ENCODE measurements around the gene KRTAP5-3.

DNA sequence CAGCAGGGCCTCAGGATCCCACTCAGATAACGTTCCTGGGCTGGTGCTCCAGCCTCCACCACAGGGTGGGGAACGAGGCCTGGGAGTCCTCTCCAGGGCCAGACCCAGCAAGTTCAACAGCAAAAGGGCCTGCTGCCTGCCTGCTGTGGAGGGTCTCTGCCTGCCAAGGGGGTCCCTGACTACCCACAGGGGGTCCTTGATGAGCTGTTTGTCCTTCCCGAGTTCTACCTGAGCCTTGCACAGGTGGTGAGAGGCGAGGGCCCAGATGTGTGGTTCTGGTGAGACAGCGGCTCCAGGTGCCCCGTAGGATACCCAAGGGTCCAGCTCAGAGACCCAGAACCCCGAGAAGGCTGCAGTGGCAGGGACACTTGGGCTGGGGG, 40.6 kb downstream of the KRTAP5-3 start:
- TF ChIP-seq RAD21 (IDR thresholded peaks at IDR 0.05 in 1 of 2, conservative IDR thresholded peaks at IDR 0.05 in 1 of 2; ENCODE audit: low read depth in 2 of 2, low read length in 2 of 2), result no peak
- no peak for TF ChIP-seq YY1 (IDR thresholded peaks at IDR 0.05; ENCODE audit: low read depth, low read length)
- no peak for TF ChIP-seq SIN3A (conservative IDR thresholded peaks at IDR 0.05 in 1 of 2, IDR thresholded peaks at IDR 0.05 in 1 of 2; ENCODE audit: low read depth in 1 of 2, low read length in 2 of 2)
- no peak for TF ChIP-seq MAFK (IDR thresholded peaks at IDR 0.05; ENCODE audit: low read depth, low read length)
- TF ChIP-seq, protein P1, sequence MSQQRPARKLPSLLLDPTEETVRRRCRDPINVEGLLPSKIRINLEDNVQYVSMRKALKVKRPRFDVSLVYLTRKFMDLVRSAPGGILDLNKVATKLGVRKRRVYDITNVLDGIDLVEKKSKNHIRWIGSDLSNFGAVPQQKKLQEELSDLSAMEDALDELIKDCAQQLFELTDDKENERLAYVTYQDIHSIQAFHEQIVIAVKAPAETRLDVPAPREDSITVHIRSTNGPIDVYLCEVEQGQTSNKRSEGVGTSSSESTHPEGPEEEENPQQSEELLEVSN (IDR thresholded peaks at IDR 0.05), result no peak

All from H1 (cell line).